Smooth muscle cell of the brain vasculature (primary cell): ENCODE results near the gene KCNH1.
"Not testable (repeated sequence)": the region's sequence is repeated elsewhere in the genome, so short reads cannot be mapped to it uniquely, and the experiment has no call there.

ENCODE experiments used
- DNase-seq: peaks from one replicate; pipeline ENCODE4 v3.0.0-alpha.2; 2012; ENCODE audit warnings: low read depth, low spot score

KCNH1 gene

GRCh38 chr1:210686841-210687240 lies 447.1 kb downstream of the KCNH1 start:
- no peak for DNase-seq

DNA sequence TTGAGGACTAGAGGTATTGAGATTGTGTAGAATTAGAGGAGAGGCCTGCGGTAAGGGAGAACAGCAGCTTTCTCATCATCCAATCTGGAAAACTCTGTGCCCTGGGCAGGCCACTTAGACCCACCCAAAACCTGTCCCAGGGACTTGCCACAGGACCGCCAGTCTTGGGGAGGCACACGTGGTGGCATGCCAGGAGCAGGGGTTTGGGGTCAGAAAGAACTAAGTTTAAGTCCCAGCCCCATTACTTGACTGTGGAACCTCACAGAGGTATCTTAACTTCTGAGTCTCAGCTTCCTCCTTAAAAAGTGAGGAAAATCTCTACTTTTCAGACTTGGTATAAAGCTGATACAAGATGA lies 448.7 kb downstream of the KCNH1 start:
- DNase-seq, result no peak

DNA sequence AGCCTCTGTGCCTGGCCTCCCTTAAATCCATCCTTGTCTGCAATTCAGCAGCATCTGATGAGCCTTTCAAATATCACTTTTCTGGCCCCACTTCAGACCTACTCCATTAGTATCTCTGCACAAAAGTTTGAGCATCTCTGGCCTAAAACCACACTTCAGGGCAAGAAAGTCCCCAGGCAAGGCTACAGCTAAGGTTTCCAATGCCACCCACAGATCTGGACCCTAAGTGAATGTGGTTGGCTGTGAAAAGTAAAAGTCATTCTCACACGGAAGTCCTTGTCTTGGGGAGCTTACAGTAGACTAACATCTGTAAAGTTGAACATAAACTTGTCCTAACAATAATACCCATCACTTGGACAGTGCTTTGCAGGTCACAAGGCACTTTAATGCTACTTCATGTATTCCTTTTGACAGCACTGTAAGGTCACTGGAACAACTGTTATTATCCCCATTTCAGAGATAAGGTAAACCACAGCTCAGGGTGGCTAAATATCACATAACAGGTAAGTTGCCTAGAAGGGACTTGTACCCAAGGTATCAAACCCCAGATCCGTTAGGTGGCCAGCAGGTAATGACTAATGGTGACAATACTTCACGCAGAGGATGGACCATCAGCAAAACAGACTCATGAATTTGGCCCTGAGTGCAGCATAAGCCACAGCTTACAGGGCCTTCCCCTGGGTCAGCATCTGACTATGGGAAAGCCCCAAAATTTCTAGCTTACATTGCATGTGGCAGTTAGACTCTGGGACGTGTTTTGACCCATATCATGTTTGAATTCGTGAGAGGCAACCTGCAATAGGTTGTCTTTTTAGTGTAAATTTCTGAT lies 449.3 kb downstream of the KCNH1 start:
- no peak for DNase-seq

- DNase-seq, result no peak
These were observed 450.4 kb downstream of the KCNH1 start for GRCh38 chr1:210683403-210684047.

GRCh38 chr1:210681158-210681557 lies 452.8 kb downstream of the KCNH1 start:
- DNase-seq, result no peak

DNA sequence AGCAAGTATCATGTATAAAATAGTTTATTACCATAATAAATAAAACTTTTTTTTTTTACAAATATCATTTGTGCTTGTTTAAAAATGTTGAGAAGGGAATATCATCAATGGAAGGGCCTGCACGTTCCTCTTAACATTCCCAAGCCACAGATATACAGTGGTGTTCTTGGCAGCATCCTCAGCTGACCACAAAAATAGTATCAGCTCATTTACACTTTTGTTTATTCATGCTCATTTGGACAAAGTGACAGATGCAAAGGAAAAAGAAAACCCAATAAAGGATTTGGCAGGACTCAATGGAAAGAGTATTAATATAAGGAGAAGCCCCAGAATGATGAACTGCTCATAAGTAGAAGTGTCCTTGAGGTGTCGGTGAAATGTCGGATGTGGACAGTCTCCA lies 455.6 kb downstream of the KCNH1 start:
- no peak for DNase-seq

- no peak for DNase-seq
These were observed 456.4 kb downstream of the KCNH1 start for GRCh38 chr1:210677533-210677932.

GRCh38 chr1:210676539-210676938 lies 457.4 kb downstream of the KCNH1 start:
- no peak for DNase-seq

DNA sequence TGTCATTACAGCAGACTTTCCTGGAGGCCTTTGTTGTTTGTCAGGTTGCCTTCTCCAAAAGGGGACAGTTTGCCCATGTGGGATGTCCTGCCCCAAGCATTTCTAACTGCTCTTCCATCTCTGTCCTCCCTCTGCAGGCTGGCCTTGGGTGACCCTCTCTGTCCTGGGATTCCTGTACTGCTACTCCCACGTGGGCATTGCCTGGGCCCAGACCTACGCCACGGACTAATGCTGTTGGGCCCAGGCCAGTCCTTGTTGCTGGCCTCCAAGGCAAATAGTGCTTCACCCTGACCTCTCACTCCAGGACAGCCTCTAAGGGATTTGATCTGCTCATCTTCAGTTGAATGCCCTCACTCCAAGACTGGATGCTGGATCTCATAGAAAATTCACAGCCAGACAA lies 459.8 kb downstream of the KCNH1 start:
- no peak for DNase-seq

DNA sequence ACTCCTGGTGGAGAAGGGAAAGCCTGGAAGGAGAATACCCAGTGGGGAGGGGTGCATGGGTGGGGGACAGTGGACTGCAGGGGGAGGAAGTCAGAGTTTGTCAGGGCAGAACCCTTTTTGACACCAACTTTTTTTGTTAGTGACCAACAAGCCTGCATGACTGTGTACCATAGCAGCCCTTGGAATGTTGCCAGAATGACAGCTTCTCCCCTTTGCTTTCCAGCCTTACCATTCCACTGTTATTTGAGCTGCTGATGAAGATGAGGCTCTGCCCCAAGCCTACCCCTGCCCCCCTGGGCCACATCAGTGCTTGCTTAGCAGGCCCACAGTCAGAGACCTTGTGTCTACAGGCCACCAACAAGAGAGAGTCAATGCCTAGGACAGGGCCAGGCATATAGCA lies 464.0 kb downstream of the KCNH1 start:
- no peak for DNase-seq

DNA sequence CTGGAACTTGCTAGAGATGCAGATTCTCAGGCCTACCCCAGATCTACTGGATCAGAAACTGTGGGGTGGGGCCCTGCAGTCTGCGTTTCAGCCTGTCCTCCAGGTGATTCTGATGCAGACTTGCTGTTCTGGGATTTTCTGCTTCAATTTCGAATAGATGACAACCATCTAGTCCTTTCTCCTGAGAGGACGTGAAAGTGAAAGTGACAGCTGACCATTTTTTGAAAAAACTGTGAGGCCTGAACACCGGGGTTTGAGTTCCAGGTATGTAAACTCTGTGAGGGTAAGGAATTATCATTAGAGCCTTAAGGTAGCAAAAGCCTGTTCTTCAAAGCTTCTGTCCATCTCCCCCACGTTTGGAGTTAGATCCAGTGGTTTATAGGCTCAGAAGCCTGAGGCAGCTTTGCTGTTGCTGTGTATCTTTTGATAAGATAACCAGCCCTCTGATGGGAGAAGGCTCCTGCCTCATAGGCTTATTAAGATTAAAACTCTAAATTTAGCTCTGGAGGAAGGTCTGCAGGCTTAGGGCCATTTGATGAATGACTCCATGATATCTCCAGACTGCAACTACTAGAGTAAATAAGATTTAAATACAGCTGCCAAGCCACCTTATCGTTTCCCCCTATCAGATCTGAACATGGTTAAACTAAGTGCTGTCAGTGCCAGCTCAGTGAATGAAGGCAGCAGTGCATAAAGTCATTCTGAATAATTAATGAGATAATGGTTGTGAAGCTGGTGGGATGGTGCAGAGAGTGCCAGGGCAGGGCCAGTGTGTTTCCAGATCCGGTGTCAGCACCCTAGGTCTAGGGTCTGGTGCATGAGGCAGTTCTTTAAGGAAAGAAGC lies 470.0 kb downstream of the KCNH1 start:
- DNase-seq, result no peak

DNA sequence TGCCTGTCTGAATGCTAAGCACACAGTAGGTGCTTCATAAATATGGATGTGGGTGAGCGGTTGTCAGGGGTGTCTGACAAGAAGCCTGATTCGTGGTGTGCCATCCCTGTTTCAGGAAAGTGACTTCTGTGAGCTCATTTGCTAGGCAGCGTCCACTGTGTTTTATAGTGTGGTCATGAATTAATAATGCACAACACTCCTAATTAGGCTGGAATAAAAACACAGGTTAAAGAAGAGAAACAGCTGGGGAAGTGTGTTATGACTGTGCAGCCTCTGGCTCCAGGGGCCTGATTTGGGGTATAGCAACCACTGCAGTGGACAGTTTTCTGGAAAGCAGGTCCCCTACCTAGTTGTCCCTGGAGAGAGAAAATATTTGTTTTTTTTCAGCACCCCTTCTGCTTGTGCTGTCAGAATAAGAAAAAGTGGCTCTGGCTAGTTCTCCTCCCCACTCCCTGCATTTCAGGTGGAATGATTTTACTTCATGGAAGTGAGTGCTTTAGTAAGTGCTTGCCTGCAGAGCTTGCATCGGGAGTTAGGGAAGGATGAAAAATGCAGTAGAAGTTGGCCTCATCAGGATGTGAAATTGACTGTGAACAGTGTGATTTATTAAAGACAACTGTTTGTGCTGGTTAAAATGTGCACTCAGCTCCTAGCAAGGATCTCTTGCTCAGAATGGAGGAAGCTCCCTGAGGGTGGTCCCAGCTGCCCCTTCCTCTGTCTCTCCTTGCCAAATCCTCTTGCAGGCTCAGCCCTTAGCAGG lies 471.5 kb downstream of the KCNH1 start:
- no peak for DNase-seq

DNA sequence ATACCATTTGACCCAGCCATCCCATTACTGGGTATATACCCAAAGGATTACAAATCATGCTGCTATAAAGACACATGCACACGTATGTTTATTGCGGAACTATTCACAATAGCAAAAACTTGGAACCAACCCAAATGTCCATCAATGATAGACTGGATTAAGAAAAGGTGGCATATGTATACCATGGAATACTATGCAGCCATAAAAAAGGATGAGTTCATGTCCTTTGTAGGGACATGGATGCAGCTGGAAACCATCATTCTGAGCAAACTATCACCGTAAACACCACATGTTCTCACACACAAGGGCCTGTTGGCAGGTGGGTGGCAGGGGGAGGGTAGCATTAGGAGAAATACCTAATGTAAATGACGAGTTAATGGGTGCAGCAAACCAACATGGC lies 472.4 kb downstream of the KCNH1 start:
- not testable (repeated sequence) for DNase-seq

GRCh38 chr1:210657806-210658205 lies 476.1 kb downstream of the KCNH1 start:
- DNase-seq, result no peak

DNA sequence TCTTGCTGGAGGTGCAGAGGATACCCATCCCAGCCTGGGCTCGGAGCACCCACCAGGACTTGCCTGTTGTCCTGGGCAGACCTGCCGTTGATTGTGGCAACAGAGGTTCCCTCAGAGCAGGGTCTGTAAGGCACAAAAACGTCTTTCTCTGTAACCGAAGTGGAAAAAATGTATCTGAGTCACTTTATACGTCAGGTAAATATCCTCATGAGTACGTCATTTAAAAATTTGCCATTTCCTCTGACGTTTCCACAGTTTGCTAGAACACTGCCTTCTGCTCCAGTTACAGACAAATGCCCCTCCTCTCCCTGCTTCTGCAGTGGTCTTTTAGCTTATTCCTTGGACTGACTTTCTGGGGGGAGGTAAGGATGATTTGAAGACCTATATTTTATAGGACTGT lies 478.4 kb downstream of the KCNH1 start:
- no peak for DNase-seq

DNA sequence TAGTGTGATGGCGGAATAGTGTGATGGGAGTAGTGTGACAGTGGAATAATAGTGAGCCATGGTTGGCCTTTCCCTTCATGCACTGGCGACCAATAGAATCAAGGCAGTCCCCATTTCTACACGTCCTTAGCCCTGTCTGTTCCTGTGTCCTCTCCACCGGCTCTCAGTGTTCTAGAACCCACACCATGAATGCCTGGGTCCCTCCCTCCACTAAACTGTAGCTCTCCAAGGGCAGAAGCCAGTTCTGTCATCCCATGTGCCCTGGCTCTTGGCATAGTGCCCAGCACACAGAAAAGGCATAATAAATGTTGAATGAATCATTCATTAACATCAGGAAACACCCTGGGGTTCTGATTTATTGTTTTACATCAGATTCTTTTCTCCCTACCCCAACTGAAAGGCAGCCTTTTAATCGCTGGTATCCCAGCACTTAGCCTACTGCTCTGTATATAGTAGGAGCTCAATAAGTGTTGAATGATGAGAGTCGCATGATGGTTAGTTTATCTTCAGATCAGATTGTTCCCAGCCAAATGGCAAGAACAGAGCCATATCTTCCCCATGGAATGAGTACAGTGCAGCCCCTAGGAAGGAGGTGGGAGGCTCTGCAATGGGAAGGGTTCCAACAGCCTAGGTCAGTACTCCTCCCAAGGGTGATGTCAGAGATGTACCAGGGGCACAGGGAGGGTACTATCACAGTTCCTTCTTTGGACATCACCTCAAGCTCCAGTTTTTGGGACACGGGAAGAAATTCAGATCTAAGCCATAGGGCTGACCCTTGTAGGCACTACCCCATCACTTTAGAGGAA lies 479.6 kb downstream of the KCNH1 start:
- no peak for DNase-seq

DNA sequence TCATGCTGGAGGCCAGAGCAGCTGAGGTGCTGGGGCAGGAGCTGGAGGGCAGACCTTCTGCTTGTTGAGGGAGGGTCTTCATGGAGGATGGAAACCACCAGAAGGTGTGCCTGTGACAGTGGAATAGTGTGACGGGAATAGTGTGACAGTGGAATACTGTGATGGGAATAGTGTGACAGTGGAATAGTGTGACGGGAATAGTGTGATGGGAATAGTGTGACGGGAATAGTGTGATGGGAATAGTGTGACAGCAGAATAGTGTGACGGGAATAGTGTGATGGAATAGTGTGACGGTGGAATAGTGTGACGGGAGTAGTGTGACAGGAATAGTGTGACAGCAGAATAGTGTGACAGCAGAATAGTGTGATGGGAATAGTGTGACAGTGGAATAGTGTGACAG lies 480.2 kb downstream of the KCNH1 start:
- no peak for DNase-seq

- DNase-seq, result no peak
These were observed 481.5 kb downstream of the KCNH1 start for GRCh38 chr1:210652329-210652954.

DNA sequence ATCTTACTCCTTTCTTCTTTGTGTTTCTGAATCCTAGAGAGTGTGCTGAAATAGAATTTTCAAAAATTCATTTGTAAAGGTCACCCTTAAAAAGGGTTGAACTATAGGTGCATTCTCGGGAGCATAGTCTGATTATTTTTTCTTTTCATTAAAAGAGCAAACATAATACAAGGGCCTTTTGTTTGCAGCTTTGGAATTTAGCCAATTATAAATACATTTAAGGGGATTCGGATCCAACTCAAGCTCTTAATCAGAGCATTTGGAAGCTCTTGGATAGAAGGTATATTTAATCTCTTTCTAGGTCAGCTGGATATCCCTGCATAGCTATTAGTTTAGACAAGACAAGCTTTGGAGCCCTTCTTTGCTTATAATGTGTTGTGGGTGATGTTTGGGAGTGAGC lies 483.5 kb downstream of the KCNH1 start:
- no peak for DNase-seq

GRCh38 chr1:210648588-210649269 lies 485.2 kb downstream of the KCNH1 start:
- DNase-seq, result no peak
